Activated CD4-positive, alpha-beta T cell treated with anti-CD3 and anti-CD28 coated beads, Interleukin-2, amount 10 ng/mL, durations not matched to agents 24 days and 14 days (primary cell): ENCODE results near the gene PLD1. TPM values are rescaled to one million over a fixed set of nuclear protein-coding genes. Genes with fewer than 3 reads are reported as not detected.
"Not testable (repeated sequence)": the region's sequence is repeated elsewhere in the genome, so short reads cannot be mapped to it uniquely, and the experiment has no call there.

ENCODE experiments used
- DNase-seq: peaks from one replicate; pipeline ENCODE4 v3.0.0; 2022
- H3K27ac Mint-ChIP-seq: one replicate; pipeline ENCODE4 v1.8.0; 2022; ENCODE audit warnings: mild to moderate bottlenecking, mixed read lengths
- H3K27me3 Mint-ChIP-seq: one replicate; pipeline ENCODE4 v1.8.0; 2022; ENCODE audit warnings: mixed read lengths
- H3K36me3 Mint-ChIP-seq: one replicate; pipeline ENCODE4 v1.8.0; 2022; ENCODE audit warnings: low read depth, mild to moderate bottlenecking, mixed read lengths
- H3K4me1 Mint-ChIP-seq: one replicate; pipeline ENCODE4 v1.8.0; 2021; ENCODE audit warnings: mixed read lengths
- H3K4me3 Mint-ChIP-seq: one replicate; pipeline ENCODE4 v1.8.0; 2022; ENCODE audit warnings: mild to moderate bottlenecking, moderate library complexity, mixed read lengths
- H3K9me3 Mint-ChIP-seq: one replicate; pipeline ENCODE4 v1.8.0; 2021; ENCODE audit warnings: mixed read lengths
- intact Hi-C: fragments of 100-400 bp; cut with micrococcal nuclease; formaldehyde crosslinking; loops from one replicate; pipeline ENCODE4 v1.15.1; 2023
- total RNA-seq: library from RNA; stranded (reverse); gene quantifications from 2 replicates; pipeline ENCODE4 v1.2.3, GENCODE V29; 2022

Gene PLD1
- total RNA-seq, 1 donor from 2014 or later, result 0.09 TPM

DNA sequence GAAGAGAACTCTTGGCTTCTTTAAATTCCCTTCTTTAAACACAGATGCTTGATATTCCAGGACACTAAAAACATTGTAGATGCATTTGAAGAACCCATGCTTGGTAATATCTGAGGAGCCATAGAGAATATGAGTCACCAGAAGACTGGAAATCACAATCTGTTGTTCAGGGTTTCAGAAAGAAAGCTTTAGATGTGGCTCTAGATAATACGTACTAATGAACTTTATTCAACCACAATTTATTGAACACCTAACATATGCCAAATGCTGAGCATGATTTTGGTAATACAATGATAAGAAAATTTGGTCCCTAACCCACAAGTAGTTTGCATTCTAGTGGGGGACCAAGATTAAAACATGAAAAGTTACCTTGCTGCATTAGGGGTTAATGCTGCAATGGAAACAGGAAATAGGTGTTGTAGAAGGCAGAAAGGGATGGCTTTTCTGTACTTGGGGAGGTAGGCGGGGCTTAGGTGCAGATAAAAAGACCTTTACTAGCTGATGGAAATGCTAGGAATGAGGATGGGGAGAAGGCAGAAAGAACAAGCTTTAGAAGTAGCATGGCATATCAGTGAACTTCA lies 11.6 kb upstream of the PLD1 start:
- Mint-ChIP-seq H3K9me3 (no peaks in the 10 kb centered on the region), H3K4me3 (no peak overlapping the region), H3K27ac (no peak overlapping the region), H3K36me3 (no peaks in the 10 kb centered on the region), H3K4me1 (peaks cover 9% of the 10 kb centered on the region), H3K27me3 (peaks cover 23% of the 10 kb centered on the region)
- DNase-seq, result no peak
- intact Hi-C loops, result no loop called here

DNA sequence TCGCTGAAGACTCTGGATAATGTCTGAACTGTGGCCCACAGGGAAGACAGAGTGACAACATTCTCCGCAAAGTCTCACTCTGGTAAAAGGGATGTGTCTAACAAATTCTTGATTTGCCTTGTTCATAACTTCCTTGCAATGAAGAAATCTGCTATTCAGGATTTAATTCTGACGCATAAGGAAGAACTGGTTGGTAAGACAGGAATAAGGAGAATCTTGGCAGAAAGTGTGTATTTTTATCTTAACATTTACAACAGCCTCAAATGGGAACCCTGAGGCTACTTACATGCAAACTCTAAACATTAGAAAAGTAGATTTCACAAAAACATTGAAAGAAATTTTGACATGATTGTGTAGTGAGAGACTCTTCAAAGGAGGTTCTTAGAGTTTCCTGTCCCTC lies 10.8 kb upstream of the PLD1 start:
- no peak overlapping the region for H3K4me3 Mint-ChIP-seq
- DNase-seq, result no peak
- no peaks in the 10 kb centered on the region for H3K36me3 Mint-ChIP-seq
- H3K27ac Mint-ChIP-seq, result no peak overlapping the region
- intact Hi-C loops, result no loop called here
- H3K4me1 Mint-ChIP-seq, result peaks cover 9% of the 10 kb centered on the region
- peaks cover 23% of the 10 kb centered on the region for H3K27me3 Mint-ChIP-seq
- no peaks in the 10 kb centered on the region for H3K9me3 Mint-ChIP-seq

- intact Hi-C loops, result no loop called here
These were observed 7.0 kb upstream of the PLD1 start for GRCh38 chr3:171817074-171817800.

DNA sequence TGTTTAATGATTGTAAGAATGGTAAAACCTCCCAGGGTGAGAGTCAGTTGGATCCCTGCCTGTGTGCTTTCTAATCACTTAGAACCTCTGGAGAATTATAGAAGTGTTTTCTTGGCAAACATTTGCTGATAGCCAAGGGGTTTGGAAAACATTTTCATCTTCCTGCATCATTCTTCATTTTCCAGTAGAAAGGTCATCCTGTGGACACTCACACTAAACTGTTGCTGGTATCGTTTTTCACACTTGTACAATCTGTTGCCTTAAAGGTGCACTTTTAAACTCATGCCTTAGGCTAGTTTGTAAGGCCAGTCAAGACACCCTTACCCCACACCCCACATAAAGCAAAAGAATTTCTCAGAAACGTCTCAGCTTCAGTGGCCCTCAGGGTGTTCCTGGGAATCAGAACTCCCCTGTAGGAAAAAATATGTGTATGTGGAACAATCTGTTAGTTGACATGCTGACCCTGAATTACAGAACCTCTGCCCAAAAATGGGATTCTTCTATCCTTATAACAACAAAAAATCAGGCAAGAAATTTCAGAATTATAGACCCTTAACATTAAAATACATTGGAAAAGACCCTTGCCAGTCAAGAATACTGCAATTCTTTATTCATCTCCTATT lies 5.8 kb upstream of the PLD1 start:
- intact Hi-C loops, result loop anchor here (2.0 kb wide), 1 partner anchor 31 kb away; no protein-coding TSS in a partner anchor
- Mint-ChIP-seq H3K4me1 (peaks cover 10% of the 10 kb centered on the region), H3K4me3 (no peak overlapping the region), H3K27ac (no peak overlapping the region), H3K36me3 (no peaks in the 10 kb centered on the region), H3K9me3 (no peaks in the 10 kb centered on the region), H3K27me3 (peaks cover 34% of the 10 kb centered on the region)
- DNase-seq, result no peak

More at GRCh38 chr3:171817074-171817800, 7.0 kb upstream of the PLD1 start:
- Mint-ChIP-seq H3K36me3 (no peaks in the 10 kb centered on the region), H3K27me3 (peaks cover 25% of the 10 kb centered on the region), H3K9me3 (no peaks in the 10 kb centered on the region), H3K27ac (no peak overlapping the region), H3K4me3 (no peak overlapping the region), H3K4me1 (peaks cover 17% of the 10 kb centered on the region)
- DNase-seq, result no peak

GRCh38 chr3:171814662-171815061 lies 4.4 kb upstream of the PLD1 start:
- not testable (repeated sequence) for H3K4me3 Mint-ChIP-seq, DNase-seq, H3K27ac Mint-ChIP-seq, H3K9me3 Mint-ChIP-seq, H3K36me3 Mint-ChIP-seq
- H3K27me3 Mint-ChIP-seq, result peaks cover 37% of the 10 kb centered on the region
- peaks cover 14% of the 10 kb centered on the region for H3K4me1 Mint-ChIP-seq
- intact Hi-C loops, result loop anchor here (2.0 kb wide), 1 partner anchor 32 kb away; no protein-coding TSS in a partner anchor

DNA sequence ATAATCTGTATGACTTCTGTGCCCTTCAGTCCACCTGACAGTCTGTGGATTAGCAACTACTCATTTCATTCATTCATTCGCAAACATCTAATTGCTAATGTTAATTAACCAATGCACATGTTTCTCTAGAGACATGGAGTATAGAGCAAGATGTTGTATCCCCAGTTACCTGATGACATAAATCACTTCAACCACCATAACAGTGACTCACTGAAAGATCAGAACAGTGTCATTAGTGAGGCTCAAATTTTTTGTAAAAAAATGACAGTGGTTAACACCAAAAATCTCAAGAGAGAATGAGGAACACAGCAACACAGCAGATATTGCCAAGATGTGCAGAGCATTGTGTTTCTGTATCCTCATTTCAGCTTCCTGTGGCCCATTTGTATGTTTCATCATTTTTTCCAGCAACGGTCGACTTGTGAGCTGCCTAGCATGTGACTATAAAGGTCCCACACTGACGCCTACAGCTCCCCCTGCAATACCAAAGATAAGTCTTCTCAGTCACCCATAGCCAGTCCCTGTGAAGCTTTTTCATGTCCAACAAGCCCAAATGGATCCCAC lies 3.7 kb upstream of the PLD1 start:
- H3K4me3 Mint-ChIP-seq, result no peak overlapping the region
- peaks cover 44% of the 10 kb centered on the region for H3K27me3 Mint-ChIP-seq
- DNase-seq, result peak; percentile 59
- intact Hi-C loops, result loop anchor here (2.0 kb wide), 1 partner anchor 33 kb away; no protein-coding TSS in a partner anchor
- peaks cover 18% of the 10 kb centered on the region for H3K4me1 Mint-ChIP-seq
- no peaks in the 10 kb centered on the region for H3K9me3 Mint-ChIP-seq
- no peaks in the 10 kb centered on the region for H3K36me3 Mint-ChIP-seq
- H3K27ac Mint-ChIP-seq, result peak overlapping the region; percentile 64

GRCh38 chr3:171813278-171813896 lies 3.1 kb upstream of the PLD1 start:
- Mint-ChIP-seq H3K4me1 (peaks cover 18% of the 10 kb centered on the region), H3K27me3 (peaks cover 45% of the 10 kb centered on the region), H3K27ac (no peak overlapping the region), H3K9me3 (no peaks in the 10 kb centered on the region), H3K36me3 (no peaks in the 10 kb centered on the region), H3K4me3 (no peak overlapping the region)
- no peak for DNase-seq
- intact Hi-C loops, result no loop called here

GRCh38 chr3:171812811-171813210 lies 2.5 kb upstream of the PLD1 start:
- intact Hi-C loops, result no loop called here
- no peak overlapping the region for H3K27ac Mint-ChIP-seq
- DNase-seq, result no peak
- H3K27me3 Mint-ChIP-seq, result peaks cover 45% of the 10 kb centered on the region
- H3K4me3 Mint-ChIP-seq, result no peak overlapping the region
- no peaks in the 10 kb centered on the region for H3K9me3 Mint-ChIP-seq
- H3K36me3 Mint-ChIP-seq, result no peaks in the 10 kb centered on the region
- peaks cover 18% of the 10 kb centered on the region for H3K4me1 Mint-ChIP-seq

GRCh38 chr3:171811913-171812335 lies 1.6 kb upstream of the PLD1 start:
- intact Hi-C loops, result no loop called here
- no peaks in the 10 kb centered on the region for H3K9me3 Mint-ChIP-seq
- H3K4me1 Mint-ChIP-seq, result peaks cover 18% of the 10 kb centered on the region
- H3K27me3 Mint-ChIP-seq, result peaks cover 50% of the 10 kb centered on the region
- H3K27ac Mint-ChIP-seq, result no peak overlapping the region
- no peaks in the 10 kb centered on the region for H3K36me3 Mint-ChIP-seq
- H3K4me3 Mint-ChIP-seq, result no peak overlapping the region
- no peak for DNase-seq

GRCh38 chr3:171811295-171811912 lies 1.1 kb upstream of the PLD1 start:
- no peak for DNase-seq
- H3K9me3 Mint-ChIP-seq, result no peaks in the 10 kb centered on the region
- peaks cover 49% of the 10 kb centered on the region for H3K27me3 Mint-ChIP-seq
- intact Hi-C loops, result no loop called here
- H3K4me1 Mint-ChIP-seq, result peaks cover 18% of the 10 kb centered on the region
- no peak overlapping the region for H3K27ac Mint-ChIP-seq
- H3K4me3 Mint-ChIP-seq, result peak overlapping the region; percentile 4
- H3K36me3 Mint-ChIP-seq, result no peaks in the 10 kb centered on the region

GRCh38 chr3:171810629-171811294 lies 479 bp upstream of the PLD1 start:
- intact Hi-C loops, result no loop called here
- DNase-seq, result no peak
- peak overlapping the region; percentile 86 for H3K4me3 Mint-ChIP-seq
- H3K36me3 Mint-ChIP-seq, result no peaks in the 10 kb centered on the region
- H3K27ac Mint-ChIP-seq, result no peak overlapping the region
- H3K4me1 Mint-ChIP-seq, result peaks cover 18% of the 10 kb centered on the region
- peaks cover 45% of the 10 kb centered on the region for H3K27me3 Mint-ChIP-seq
- no peaks in the 10 kb centered on the region for H3K9me3 Mint-ChIP-seq

DNA sequence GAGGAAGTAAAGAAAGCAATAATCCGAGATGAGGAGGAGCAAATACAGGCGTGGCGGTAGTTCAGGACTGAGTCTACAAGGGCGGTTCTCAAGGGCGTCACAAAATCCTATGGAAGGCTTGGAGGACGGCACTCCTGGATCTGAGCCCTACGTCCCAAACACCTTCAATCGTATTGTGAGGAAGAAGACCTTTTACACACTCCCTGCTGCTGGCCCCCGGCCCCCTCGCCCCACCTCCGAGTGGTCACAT lies 747 bp downstream of the PLD1 start:
- intact Hi-C loops, result no loop called here
- peak overlapping the region; percentile 86 for H3K4me3 Mint-ChIP-seq
- peaks cover 18% of the 10 kb centered on the region for H3K4me1 Mint-ChIP-seq
- no peak overlapping the region for H3K27ac Mint-ChIP-seq
- H3K36me3 Mint-ChIP-seq, result no peaks in the 10 kb centered on the region
- no peaks in the 10 kb centered on the region for H3K9me3 Mint-ChIP-seq
- DNase-seq, result no peak
- peaks cover 50% of the 10 kb centered on the region for H3K27me3 Mint-ChIP-seq

DNA sequence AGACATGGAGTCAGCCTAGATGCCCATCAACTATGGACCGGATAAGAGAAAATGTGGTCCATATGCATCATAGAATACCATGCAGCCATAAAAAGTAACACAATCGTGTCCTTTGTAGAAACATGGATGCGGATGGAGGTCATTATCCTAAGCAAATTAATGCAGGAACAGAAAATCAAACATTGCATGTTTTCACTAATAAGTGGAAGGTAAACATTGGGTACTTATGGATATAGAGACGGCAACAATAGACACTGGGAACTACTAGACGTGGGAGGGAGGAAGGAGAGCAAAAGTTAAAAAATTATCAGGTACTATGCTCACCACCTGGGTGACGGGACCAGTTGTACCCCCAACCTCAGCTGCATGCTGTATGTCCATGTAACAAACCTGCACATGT lies 2.5 kb downstream of the PLD1 start:
- no peak overlapping the region for H3K4me3 Mint-ChIP-seq
- no peak overlapping the region for H3K27ac Mint-ChIP-seq
- DNase-seq, result no peak
- H3K4me1 Mint-ChIP-seq, result peaks cover 10% of the 10 kb centered on the region
- no peaks in the 10 kb centered on the region for H3K9me3 Mint-ChIP-seq
- intact Hi-C loops, result no loop called here
- peaks cover 47% of the 10 kb centered on the region for H3K27me3 Mint-ChIP-seq
- no peaks in the 10 kb centered on the region for H3K36me3 Mint-ChIP-seq
